ENCODE results near the gene C10orf105.

C10orf105 gene

GRCh38 chr10:71715860-71716259 is 3.7 kb downstream of the C10orf105 start:
- DNase-seq, result no peak

GRCh38 chr10:71715026-71715425 is 4.6 kb downstream of the C10orf105 start:
- no peak for DNase-seq

GRCh38 chr10:71714592-71714991 is 5.0 kb downstream of the C10orf105 start:
- no peak for DNase-seq

GRCh38 chr10:71714031-71714410 is 5.6 kb downstream of the C10orf105 start:
- no peak for DNase-seq

GRCh38 chr10:71713135-71714030 is 6.2 kb downstream of the C10orf105 start:
- peak; percentile 57 for DNase-seq

GRCh38 chr10:71712572-71713134 is 6.9 kb downstream of the C10orf105 start:
- peak; percentile 47 for DNase-seq

GRCh38 chr10:71712170-71712569 is 7.4 kb downstream of the C10orf105 start:
- DNase-seq, result no peak

- DNase-seq, result no peak
Measured at GRCh38 chr10:71711052-71711623, 8.4 kb downstream of the C10orf105 start.

GRCh38 chr10:71710519-71710918 is 9.1 kb downstream of the C10orf105 start:
- DNase-seq, result no peak

- DNase-seq, result no peak
Measured at GRCh38 chr10:71708897-71709882, 10.4 kb downstream of the C10orf105 start.

- DNase-seq, result peak; percentile 64
Measured at GRCh38 chr10:71708301-71708703, 11.3 kb downstream of the C10orf105 start.

GRCh38 chr10:71707240-71707789 is 12.3 kb downstream of the C10orf105 start:
- no peak for DNase-seq

- DNase-seq, result no peak
Measured at GRCh38 chr10:71706216-71707121, 13.1 kb downstream of the C10orf105 start.

GRCh38 chr10:71705582-71705981 is 14.0 kb downstream of the C10orf105 start:
- no peak for DNase-seq

- DNase-seq, result no peak
Measured at GRCh38 chr10:71704816-71705215, 14.8 kb downstream of the C10orf105 start.

- DNase-seq, result no peak
Measured at GRCh38 chr10:71703577-71703976, 16.0 kb downstream of the C10orf105 start.

GRCh38 chr10:71701496-71702132 is 18.0 kb downstream of the C10orf105 start:
- DNase-seq, result no peak

- DNase-seq, result no peak
Measured at GRCh38 chr10:71700731-71701368, 18.7 kb downstream of the C10orf105 start.

GRCh38 chr10:71698737-71699136 is 20.8 kb downstream of the C10orf105 start:
- DNase-seq, result no peak

Data from activated CD4-positive, alpha-beta T cell treated with anti-CD3 and anti-CD28 coated beads, Interleukin-10, Interleukin-2, amounts not matched to agents 100 ng/mL and 50 ng/mL, durations not matched to agents 16 hours and 8 hours (primary cell).